Umbilical cord (tissue), 2 donors: ENCODE results near the gene RBM10. TPM values are rescaled to one million over a fixed set of nuclear protein-coding genes. Genes with fewer than 3 reads are reported as not detected.

Experiments
- DNase-seq: peaks from one replicate; pipeline ENCODE4 v3.0.0-alpha.2; 2015; ENCODE audit warnings: low spot score
- total RNA-seq: library from RNA; depleted of rRNA; stranded (reverse); fragments of >200 nt; gene quantifications from one replicate; pipeline ENCODE4 v1.2.3, GENCODE V29; 2014; ENCODE audit warnings: low replicate concordance; ENCODE audit not compliant: insufficient read depth

RBM10 gene
- total RNA-seq, 1 donor from 2014 or later, result 28.4 TPM

- no peak for DNase-seq
Observed at GRCh38 chrX:47198026-47198686, 53.1 kb downstream of the RBM10 start.

GRCh38 chrX:47198687-47199080 is 53.7 kb downstream of the RBM10 start:
- no peak for DNase-seq

- no peak for DNase-seq
Observed at GRCh38 chrX:47199286-47199685, 54.3 kb downstream of the RBM10 start.

- DNase-seq, result peak; percentile 45
Observed at GRCh38 chrX:47200385-47201150, 55.5 kb downstream of the RBM10 start.

- DNase-seq, result no peak
Observed at GRCh38 chrX:47201345-47201944, 56.4 kb downstream of the RBM10 start.

- DNase-seq, result no peak
Observed at GRCh38 chrX:47202316-47202715, 57.3 kb downstream of the RBM10 start.

GRCh38 chrX:47202877-47203276 is 57.9 kb downstream of the RBM10 start:
- DNase-seq, result no peak

- no peak for DNase-seq
Observed at GRCh38 chrX:47204970-47205369, 59.9 kb downstream of the RBM10 start.

- no peak for DNase-seq
Observed at GRCh38 chrX:47206316-47206715, 61.3 kb downstream of the RBM10 start.

- DNase-seq, result no peak
Observed at GRCh38 chrX:47208108-47208507, 63.1 kb downstream of the RBM10 start.

- no peak for DNase-seq
Observed at GRCh38 chrX:47209508-47210238, 64.7 kb downstream of the RBM10 start.

GRCh38 chrX:47210661-47211425 is 65.8 kb downstream of the RBM10 start:
- DNase-seq, result no peak

- no peak for DNase-seq
Observed at GRCh38 chrX:47212381-47213293, 67.6 kb downstream of the RBM10 start.

- DNase-seq, result no peak
Observed at GRCh38 chrX:47214435-47215077, 69.5 kb downstream of the RBM10 start.

GRCh38 chrX:47215291-47215900 is 70.4 kb downstream of the RBM10 start:
- DNase-seq, result no peak

- DNase-seq, result no peak
Observed at GRCh38 chrX:47216393-47216925, 71.4 kb downstream of the RBM10 start.

GRCh38 chrX:47217121-47217851 is 72.3 kb downstream of the RBM10 start:
- DNase-seq, result peak; percentile 86

GRCh38 chrX:47217852-47218279 is 72.8 kb downstream of the RBM10 start:
- peak; percentile 99 for DNase-seq
